NCI-H82 treated with DMSO at 0.1 percent for 48 hours (cell line): ENCODE measurements around the gene KIAA1614.

Experiments used
- DNase-seq: peaks from one replicate; lab custom pipeline; 2025; ENCODE audit not compliant: unreplicated experiment; lab: John Stamatoyannopoulos, UW

KIAA1614 gene, protein sequence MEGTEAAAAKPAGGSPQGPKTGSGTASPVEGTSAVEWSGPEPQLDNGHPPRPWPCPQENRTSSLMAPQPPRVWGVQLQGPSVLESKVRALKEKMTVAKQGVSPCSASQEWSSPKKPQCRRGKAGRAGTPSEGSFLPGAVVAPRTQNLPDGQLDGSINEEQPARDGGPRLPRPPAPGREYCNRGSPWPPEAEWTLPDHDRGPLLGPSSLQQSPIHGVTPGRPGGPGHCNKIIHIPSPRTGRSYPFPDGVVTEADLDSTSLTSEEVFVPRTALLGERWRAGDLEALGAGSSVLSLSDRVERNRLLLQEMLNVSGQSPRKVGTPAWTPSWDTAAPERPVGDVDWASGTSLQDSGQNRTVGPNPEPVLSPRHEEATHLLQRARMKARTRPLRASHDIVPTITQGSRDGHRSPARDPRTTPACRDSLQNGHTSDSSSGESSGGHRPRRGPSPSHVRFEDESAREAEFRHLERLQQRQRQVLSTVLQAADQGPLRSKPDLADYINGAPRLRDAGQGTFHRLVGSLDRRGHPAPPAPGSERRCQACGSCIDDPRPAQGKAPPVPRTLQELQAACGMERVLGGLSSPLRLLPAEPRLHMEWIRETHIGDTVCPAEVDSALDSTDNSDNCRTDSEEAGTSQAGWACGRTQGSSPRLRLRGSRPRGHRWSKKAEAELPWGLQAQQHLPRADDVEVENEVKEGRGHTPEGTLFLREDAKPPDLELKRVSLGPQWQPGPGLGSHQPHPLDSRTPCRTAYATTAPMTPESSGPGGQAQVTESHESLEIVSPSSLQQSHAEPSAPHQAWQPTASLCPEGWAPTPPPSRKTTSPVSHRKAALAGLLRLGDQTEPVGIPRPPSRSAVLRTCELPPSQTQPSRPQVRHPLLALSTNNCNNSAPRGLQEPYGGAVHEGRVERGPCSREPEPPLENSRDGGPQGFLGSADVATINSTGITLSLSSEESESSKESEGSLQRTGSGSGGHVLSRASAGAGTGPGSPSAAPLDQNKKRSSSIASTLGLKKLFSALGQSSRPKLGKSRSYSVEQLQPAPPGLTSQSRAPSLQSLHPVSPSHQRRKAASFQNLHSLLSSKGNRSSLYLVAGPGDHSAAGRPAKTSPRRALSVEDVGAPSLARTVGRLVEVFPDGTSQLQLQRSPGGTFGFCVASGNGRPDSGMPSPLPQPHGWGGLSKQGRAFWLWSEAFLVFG

DNA sequence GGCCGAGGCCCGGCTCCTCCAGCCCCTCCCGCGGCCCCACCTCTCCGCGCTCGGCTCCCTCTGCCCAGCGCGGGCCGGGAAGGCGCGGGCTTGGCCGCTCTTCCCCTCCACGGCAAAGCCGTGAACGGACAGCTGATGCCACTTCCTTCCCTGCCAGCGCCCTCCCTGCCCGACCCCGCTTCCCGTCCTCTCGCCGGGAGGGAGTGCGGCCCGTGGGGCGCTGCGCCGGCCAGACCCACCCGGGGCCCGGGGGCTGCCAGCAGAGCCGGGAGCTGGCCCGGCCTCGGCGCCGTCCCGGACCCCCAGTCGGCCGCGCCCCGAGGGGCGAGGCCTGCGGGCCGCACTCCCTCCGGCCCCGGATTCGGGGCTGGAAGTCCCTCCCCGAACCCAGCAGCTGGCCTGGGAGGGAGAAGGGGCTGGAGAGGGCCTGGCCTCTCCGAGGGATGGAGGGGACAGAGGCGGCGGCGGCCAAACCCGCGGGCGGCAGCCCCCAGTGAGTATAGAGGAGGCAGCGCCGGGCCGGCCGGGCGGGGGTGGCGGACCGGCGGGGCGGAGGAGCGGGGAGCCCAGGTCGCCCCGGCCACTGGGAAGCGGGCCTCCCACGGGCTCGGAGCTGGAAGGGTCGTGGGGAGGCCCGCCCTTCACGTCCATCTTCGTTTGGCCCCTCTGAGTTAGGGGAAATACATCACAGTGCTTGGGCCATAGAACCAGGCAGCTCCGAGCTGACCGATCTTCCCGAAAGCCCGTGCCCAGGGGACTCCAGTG, at the start of gene KIAA1614:
TSS of gene KIAA1614 (plus strand) at position 97 of the 765 bp plus-strand sequence. CDS start at position 444, 347 bp downstream.
- no peak for DNase-seq

DNA sequence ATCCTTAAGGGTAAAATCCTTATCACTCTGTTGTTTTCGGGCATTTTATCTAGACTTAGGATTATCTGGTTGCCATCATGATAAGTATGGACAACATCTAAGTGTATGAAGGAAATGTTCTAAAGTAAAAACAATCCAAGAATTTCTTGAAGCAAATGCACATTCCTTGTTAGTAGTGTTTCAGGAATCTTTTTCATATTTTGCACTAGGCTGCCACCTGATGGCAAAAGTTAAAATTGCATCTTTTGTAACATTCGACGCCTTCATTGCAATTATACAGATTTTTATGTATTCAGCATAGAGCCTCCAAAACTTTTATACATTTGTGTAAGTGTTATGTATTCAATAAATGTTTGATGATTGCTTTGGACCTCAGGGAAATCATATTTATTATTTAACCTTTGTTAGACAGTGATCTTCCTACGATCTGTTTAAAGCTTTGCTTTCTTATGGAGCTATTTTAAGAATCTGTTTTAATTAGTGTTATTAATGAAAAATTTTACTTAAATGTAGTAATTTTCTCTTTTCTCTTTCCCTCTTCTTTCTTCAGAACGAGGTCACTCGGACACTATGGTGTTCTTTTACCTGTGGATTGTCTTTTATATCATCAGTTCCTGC, 49.4 kb upstream of the KIAA1614 start:
- no peak for DNase-seq

DNA sequence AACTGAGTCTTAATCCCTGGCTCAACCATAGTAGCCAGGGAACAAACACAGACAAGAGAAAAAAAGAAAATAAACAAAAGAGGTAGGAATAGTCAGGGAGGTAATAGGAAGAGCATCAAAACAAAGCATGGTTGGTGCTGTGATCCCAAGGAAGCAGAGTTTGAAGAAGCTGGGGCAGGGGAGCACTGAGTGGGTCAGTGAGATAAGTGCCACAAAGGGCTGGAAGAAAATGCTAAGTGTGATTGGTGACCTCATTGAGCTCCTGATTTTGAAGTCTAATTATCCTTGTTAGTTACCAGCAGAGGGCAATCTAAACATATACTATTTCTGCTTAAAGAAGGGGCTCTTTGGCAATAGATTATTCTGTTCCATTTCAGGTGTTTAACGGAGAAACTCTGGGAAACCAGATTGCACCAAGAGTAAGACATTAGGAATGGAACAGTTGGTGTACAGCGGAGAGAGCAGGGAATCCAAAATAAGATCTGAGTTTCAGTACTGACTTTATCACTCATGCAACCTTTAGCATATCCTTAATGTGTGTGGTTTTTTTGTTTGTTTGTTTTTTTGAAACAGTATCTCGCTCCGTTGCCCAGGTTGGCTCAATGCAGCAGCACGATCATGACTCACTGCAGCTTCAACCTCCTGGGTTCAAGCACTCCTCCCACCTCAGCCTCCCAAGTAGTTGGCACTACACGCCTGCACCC, 30.7 kb upstream of the KIAA1614 start:
- DNase-seq: peak; percentile 65

DNA sequence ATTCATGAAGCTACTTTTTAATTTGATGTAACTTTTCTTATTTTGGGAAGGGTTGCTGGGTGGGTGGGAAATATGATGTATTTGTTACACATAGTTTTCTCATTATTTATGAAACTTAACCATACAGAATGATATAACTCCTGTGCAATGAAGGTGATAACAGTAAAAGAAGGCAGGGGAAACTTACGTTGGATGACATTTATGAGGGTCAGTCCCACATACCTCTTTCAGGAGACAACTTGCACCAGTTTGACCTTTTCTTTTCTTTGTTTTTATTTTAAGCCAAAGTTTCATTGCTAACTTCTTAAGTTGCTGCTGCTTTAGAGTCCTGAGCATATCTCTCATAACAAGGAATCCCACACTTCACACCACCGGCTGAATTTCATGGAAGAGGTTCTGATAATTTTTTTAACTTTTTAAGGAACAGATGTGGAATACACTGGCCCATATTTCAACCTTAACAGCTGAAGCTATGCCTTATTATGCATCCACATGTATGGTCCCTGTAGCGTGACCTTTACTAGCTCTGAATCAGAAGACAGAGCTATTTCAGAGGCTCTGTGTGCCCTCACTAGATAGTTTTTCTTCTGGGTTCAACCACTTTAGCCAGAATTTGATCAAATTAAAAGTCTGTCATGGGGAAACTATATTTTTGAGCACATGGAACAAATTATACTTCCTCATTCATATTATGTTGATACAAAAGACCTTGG, 28.0 kb upstream of the KIAA1614 start:
- DNase-seq: no peak

DNA sequence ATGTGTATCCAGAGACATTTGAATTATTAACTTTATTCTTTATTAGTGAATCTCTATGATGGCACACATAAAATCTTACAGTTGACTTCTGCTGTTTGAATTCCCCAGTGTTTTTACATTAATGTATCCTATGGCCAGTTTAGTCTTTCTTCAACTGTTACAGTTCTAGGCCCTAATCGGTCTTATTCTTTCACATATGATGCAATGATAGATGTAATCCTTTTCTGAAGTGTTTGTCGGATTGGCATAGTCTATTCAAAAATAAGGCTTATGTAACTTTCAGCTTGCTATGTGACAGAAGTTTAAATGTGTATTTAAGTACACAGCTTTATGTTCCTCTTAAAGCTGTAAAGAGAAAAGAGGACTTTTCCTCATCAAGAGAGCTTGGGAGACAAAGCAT, 26.4 kb upstream of the KIAA1614 start:
- DNase-seq: no peak

DNA sequence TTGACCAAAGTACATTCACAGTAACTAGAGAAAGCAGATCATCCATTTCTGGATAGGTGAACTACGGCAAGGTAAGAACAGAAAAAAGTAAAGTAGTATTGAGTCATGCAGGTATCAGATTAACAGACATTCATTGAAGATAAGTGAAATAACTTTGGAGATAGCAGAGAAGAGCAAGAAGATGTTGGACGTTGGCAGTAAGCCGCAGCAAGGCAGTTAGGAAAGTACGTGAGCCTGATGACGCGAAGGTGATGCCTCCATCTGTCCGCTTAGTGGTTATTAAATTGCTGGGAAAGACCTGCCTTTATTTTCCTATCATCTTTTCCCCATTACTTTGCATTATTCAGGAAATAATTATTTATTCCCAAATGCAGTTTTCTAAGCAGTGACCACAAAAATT, 24.9 kb upstream of the KIAA1614 start:
- no peak for DNase-seq

DNA sequence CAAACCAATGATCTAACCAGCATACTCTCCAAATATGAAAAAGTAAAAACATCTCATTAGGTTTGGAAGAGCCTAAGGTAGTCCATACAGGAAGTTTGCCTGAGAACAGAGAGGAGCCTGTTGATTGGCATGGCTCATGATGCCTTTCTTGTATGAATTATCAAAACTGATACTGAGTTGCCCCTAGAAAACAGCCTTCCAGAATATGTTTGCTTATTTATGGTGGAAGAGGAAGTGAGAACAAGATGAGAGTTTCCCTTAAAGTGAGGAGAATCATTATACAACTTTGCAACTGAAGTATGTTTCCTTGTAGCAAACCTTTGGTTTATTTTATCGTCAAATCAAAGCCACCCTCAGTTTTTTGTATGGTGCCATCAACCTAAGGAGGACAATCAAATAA, 23.8 kb upstream of the KIAA1614 start:
- no peak for DNase-seq

DNA sequence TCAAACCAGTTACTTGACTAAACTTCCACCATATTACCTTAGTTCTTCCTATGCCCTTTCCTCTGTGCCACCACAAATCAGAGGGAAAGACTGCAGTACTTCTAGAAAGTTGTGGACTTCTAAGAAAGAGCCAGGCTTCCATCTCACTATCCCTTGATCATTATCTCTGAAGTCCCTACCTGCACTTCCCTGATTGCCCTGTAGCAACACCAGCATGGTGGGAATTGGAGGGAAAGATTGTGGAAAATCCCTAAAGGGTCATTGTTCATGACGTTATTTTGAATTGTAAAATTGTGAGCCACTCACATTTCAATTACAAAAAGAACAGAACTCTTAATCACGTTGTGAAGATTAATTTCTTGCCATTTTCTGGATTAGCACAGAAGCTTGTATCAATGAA, 23.4 kb upstream of the KIAA1614 start:
- DNase-seq: no peak

DNA sequence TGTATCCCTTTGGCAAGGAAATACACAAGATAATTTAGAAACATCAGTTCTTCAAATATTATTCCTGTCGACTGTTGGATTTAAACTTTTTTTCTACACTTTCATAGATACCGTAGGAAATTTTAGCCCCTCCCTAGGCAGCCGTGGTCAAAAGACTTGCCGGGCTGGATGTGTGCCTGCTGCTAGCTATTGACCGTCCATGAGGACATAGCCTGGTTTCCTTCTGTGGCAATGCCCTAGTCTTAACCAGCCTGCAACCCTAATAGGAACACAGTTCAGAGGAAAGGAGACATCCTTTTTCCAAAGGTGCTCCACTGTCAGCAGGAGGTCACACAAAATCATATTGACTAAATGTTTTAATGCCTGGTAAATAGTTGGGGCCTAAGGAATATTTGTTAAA, 20.4 kb upstream of the KIAA1614 start:
- no peak for DNase-seq

DNA sequence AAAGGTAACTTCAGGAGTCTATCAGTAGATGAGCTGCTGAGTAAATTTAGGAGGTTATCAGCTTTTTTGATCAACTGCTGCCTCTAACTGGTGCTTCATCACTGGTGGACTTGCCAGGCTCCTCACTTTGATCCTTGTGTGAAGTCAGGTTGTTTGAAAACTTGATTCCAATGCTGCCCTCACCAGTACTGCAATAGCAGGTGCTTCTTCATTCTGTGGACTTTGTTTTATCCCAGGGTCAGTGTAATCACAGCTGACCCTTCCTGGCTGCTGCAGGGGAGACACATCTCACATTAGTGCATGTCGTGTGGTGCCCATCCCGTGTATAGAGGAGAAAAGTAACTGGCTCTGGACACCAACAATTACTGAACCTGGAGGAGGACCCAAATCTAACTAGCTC, 20.0 kb upstream of the KIAA1614 start:
- DNase-seq: no peak

DNA sequence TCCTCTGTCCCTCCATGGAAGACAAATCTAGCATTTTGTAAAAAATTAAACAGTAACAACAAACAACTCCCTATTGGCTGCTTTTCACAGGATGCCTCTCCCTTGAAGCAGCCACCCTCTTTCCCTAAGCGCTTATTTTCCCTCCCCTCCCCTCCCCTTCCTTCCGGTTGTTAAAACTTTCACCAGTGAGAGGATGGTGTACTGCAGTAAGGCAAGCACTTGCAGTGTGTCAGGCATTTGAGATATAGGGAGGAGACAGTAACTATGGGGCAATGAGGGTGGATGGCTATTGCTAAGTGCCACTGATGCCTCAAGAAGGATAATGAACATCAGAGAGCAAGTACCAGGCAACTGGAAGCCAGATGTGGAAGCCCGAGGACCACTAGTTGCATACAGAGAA, 19.1 kb upstream of the KIAA1614 start:
- no peak for DNase-seq

DNA sequence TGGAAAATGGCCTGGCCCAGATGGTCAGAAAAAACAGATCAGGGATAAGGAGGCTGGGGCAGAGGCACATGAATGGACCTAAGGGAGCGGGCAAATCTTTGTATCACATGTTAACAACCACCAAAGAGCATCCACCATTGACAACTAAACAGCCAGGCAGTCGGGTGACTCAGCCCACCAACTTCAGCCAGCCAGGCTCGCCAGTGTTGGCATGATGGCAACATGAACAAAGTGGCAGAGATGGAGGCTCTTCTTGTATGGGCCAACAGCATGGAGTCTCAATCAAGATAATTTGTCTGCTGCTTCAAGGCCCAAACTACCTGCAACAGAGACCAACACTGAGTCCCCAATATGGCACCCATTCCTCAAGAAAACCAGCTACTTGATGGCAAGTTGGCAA, 16.5 kb upstream of the KIAA1614 start:
- no peak for DNase-seq

DNA sequence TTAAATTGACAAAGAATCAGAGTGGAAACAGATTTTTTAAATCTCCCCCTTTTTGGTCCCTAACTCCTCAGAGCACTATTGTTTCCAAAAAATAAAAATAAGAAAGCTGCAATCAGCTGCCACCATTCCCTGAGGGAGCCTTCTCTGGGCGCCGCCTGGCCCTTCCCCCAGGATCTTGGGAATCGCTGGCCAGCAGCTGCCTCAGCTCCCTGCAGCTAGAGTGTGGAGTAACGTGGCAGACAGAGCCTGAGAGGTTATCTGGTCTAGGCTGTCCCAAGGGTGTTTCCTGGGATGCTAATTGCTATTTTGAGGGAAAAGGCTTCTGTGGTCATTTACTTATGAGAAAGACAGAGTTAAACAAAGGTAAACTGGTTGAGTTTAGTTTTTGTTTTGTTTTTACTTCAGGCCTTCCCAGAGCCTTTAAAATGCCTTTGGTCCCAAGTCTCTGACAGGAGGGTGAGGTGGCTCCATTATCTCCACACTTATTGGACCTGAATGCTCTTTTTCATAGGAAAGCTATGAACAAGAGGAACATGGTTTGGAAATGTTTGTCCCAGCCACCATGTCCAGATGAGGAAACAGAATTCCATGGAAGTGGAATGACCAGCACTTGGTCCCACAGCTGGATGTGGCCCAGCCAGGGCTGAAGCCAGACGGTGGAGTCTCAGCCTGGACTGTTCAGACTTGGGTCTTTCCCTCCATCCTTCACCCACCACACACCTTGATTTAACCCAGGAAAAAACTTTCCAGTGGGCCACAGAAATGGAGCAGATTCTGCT, 14.1 kb upstream of the KIAA1614 start:
- DNase-seq: no peak

DNA sequence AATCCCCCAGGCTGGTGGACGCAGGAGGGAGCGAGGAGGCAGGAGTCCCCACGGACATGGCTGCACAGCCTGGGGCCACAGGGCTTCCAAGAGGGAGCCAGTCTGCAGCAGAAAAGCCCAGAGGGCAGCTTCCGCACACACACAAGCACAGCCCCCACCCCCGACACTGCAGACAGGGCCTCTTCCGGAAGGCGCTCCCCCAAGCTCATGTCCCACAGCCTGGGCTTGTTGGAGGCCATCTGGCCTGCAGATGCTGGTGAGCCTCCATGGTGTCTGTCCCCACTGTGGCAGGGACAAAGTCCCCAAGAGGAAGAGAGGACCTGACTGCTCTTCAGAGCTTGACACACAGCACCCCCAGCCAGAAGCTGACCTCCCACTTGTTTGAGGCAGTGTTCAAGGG, 13.4 kb upstream of the KIAA1614 start:
- DNase-seq: no peak

DNA sequence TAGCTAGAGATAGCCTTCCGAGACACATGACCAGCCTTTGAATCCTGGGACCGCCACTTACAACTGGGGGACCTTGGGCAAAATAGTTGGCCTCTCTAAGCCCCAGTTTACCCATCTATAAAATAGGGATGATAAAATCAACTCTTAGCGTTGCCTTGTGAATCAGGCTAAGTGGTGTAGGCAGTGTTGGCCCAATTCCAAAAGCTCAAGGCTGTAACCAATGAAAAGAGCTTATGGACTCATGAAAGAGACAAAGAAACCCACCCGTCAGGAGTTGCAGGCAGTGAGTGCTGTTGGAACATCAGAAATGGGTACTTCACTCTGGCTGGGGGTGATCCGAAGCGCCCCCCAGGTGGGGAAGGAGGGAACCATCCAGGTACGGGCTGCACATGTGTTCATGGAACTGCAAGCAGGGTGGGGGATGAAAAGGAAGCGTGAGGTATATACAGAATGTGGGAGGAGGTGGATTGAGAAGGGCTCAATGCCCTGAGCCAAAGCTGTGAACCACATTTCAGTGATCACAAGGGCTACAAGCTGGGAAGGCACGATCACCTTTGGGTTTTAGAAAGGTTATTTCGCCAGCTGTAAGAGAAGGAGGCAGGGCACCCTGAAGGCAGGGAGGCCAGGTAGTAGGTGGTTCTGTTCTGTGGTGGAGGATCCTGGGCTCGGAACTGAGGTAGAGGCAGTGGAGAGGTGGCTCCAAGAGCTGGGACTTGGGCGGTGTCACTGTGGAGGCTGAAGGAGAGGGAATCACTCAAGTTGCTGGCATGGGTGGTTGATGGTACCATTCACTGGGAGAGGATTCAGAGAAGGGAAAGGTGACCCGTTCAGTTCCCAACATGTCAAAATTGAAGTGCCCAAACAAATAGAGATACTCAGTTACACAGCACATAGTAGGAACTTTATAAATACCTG, 11.4 kb upstream of the KIAA1614 start:
- DNase-seq: no peak

DNA sequence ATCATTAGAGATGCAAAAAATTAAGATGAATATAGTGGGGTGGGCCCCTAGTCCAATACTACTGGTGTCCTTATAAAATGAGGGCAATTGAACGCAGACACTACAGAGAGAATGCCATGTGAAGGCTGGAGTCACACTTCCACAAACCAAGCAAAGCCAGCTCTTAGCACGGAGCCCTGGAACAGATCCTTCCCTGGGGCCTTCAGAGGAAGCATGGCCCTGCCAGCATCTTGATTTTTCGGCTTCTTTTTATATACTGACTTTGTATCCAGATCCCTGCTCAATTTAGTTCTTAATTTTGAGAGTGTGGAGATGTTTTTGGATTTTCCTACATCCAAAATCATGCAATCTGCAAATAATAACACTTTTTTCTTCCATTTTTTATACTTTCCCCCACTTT, 10.2 kb upstream of the KIAA1614 start:
- DNase-seq: no peak

DNA sequence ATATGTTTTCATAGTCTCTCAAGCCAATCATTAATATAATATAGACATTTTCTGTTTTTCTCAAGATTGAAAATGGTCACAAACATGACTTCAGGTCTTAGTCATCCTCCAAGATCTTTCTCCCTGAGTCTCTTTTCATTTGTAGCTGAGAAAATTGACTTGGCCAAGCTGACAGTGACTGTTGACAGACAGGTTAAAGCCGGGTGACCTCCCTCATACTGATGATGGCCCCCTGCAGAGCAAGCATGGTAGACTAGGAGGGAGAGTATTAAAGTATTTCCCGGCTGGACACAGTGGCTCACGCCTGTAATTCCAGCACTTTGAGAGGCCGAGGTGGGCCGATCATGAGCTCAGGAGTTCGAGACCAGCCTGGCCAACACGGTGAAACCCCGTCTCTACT, 6.8 kb upstream of the KIAA1614 start:
- no peak for DNase-seq
